OCI-M1 (cell line): ENCODE measurements around the gene BAIAP3.

ENCODE experiments used
- DNase-seq: peaks from one replicate; lab custom pipeline; 2025; lab: John Stamatoyannopoulos, UW

BAIAP3 gene

GRCh38 chr16:1371054-1371978 is 37.9 kb downstream of the BAIAP3 start:
- DNase-seq: no peak

GRCh38 chr16:1372292-1372950 is 39.0 kb downstream of the BAIAP3 start:
- no peak for DNase-seq

GRCh38 chr16:1374418-1375297 is 41.2 kb downstream of the BAIAP3 start:
- DNase-seq: no peak

- no peak for DNase-seq
Measured at GRCh38 chr16:1375298-1375640, 41.8 kb downstream of the BAIAP3 start.

GRCh38 chr16:1375741-1376410 is 42.4 kb downstream of the BAIAP3 start:
- DNase-seq: no peak

- DNase-seq: no peak
Measured at GRCh38 chr16:1377406-1378010, 44.1 kb downstream of the BAIAP3 start.

GRCh38 chr16:1378087-1378803 is 44.8 kb downstream of the BAIAP3 start:
- no peak for DNase-seq

- DNase-seq: peak; percentile 86
Measured at GRCh38 chr16:1378804-1379303, 45.4 kb downstream of the BAIAP3 start.

GRCh38 chr16:1379304-1380076 is 46.0 kb downstream of the BAIAP3 start:
- peak; percentile 76 for DNase-seq

- DNase-seq: no peak
Measured at GRCh38 chr16:1380195-1380594, 46.8 kb downstream of the BAIAP3 start.

- DNase-seq: peak; percentile 4
Measured at GRCh38 chr16:1381612-1382406, 48.4 kb downstream of the BAIAP3 start.

- DNase-seq: no peak
Measured at GRCh38 chr16:1383556-1383955, 50.1 kb downstream of the BAIAP3 start.

- no peak for DNase-seq
Measured at GRCh38 chr16:1385232-1385631, 51.8 kb downstream of the BAIAP3 start.

GRCh38 chr16:1387331-1387730 is 53.9 kb downstream of the BAIAP3 start:
- DNase-seq: no peak

GRCh38 chr16:1389762-1390161 is 56.3 kb downstream of the BAIAP3 start:
- no peak for DNase-seq

GRCh38 chr16:1390239-1390779 is 56.9 kb downstream of the BAIAP3 start:
- no peak for DNase-seq

- DNase-seq: no peak
Measured at GRCh38 chr16:1392826-1393225, 59.4 kb downstream of the BAIAP3 start.

GRCh38 chr16:1393613-1394176 is 60.2 kb downstream of the BAIAP3 start:
- DNase-seq: no peak
